ENCODE results near the gene SRC. TPM values are rescaled to one million over a fixed set of nuclear protein-coding genes. Genes with fewer than 3 reads are reported as not detected.

The SRC gene
- total RNA-seq, 1 donor from 2014 or later: 64.0 TPM

DNA sequence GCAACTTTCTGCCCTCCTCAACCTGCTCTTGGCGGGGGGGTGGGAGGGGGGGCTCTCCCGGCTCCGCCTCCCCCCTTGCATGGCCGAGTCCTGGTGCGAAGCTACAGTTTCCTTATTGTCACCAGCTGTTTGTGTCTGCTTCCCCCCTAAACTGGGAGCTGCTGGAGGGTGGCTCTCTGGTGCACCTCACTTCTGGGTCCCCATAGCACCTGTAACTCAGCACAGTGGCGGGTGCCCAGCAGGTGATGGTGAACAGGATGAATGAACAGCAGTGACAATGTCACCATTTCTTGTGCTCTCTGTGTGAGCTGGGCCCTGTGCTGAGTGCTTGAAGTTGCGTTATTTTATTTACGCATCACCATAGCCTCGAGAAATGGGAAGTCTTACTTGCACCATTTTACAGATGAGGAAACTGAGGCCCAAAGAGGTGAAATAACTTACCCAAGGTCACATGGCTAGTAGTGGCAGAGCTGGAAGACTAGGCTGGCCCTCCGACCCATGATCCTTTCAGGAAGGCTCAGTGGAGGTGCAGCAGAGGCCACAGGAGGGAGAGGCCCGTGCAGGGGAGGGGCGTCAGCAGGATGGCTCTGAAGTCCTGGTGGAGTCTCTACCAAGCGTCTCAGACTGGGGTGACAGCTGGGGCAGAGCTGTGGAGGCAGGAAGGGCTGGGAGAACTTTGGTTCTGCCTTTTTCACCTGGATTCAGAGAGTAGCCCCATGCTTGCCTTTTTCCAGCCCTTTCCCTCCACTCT, 41.8 kb downstream of the SRC start:
- Histone ChIP-seq H3K36me3 (peaks cover 31% of the 10 kb centered on the region), H3K4me3 (no peak overlapping the region), H3K27me3 (no peaks in the 10 kb centered on the region), H3K9me3 (no peaks in the 10 kb centered on the region), H3K4me1 (no peaks in the 10 kb centered on the region), H3K27ac (no peak overlapping the region)
- TF ChIP-seq, protein P1, sequence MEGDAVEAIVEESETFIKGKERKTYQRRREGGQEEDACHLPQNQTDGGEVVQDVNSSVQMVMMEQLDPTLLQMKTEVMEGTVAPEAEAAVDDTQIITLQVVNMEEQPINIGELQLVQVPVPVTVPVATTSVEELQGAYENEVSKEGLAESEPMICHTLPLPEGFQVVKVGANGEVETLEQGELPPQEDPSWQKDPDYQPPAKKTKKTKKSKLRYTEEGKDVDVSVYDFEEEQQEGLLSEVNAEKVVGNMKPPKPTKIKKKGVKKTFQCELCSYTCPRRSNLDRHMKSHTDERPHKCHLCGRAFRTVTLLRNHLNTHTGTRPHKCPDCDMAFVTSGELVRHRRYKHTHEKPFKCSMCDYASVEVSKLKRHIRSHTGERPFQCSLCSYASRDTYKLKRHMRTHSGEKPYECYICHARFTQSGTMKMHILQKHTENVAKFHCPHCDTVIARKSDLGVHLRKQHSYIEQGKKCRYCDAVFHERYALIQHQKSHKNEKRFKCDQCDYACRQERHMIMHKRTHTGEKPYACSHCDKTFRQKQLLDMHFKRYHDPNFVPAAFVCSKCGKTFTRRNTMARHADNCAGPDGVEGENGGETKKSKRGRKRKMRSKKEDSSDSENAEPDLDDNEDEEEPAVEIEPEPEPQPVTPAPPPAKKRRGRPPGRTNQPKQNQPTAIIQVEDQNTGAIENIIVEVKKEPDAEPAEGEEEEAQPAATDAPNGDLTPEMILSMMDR (IDR thresholded peaks at IDR 0.05): no peak
- no peak for ATAC-seq
- DNase-seq: peak; percentile 25
- intact Hi-C loops (cut with DNase I): loop anchor here (10.0 kb wide), 1 partner anchor 113 kb away; no protein-coding TSS in a partner anchor

- H3K36me3 ChIP-seq: peaks cover 31% of the 10 kb centered on the region
- no peaks in the 10 kb centered on the region for H3K9me3 ChIP-seq
- H3K4me1 ChIP-seq: no peaks in the 10 kb centered on the region
- no peak overlapping the region for H3K4me3 ChIP-seq
- H3K27ac ChIP-seq: no peak overlapping the region
- intact Hi-C loops (cut with DNase I): loop anchor here (10.0 kb wide), 1 partner anchor 114 kb away; no protein-coding TSS in a partner anchor
- no peaks in the 10 kb centered on the region for H3K27me3 ChIP-seq
- ATAC-seq (no peak), DNase-seq (no peak)
- TF ChIP-seq, protein P1 (IDR thresholded peaks at IDR 0.05): no peak
Measured at GRCh38 chr20:37388831-37389230, 42.9 kb downstream of the SRC start.

DNA sequence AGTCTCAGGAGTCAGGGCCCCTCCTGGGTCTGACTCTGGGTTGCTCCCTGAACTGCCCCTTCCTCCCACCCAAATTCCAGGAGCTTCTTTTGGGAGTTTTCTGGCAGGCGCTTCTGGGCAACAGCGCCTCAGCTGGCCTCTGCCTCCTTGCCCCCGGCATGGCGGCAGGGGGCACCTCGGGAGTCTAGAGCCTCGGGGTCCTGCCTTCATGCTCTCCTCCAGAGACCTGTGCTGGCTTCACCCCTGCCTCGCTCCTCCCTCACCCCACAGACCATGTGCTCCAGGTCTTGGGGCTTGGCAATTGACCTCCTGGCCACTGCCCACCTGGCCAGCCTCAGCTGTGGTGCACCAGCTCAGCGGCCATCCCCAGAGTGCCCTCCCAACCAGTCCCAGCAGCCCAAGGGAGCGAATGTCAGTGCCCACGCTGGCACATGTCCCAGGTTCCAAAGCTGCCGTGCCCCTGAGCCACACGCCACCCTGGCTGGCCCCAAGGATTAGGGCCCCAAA, 43.4 kb downstream of the SRC start:
- intact Hi-C loops (cut with DNase I): loop anchor here (10.0 kb wide), 1 partner anchor 114 kb away; no protein-coding TSS in a partner anchor
- no peaks in the 10 kb centered on the region for H3K27me3 ChIP-seq
- H3K27ac ChIP-seq: no peak overlapping the region
- DNase-seq (peak; percentile 53), ATAC-seq (no peak)
- no peaks in the 10 kb centered on the region for H3K9me3 ChIP-seq
- TF ChIP-seq, protein P1 (IDR thresholded peaks at IDR 0.05): no peak
- H3K4me1 ChIP-seq: no peaks in the 10 kb centered on the region
- H3K4me3 ChIP-seq: no peak overlapping the region
- peaks cover 35% of the 10 kb centered on the region for H3K36me3 ChIP-seq

GRCh38 chr20:37389844-37390275, 43.9 kb downstream of the SRC start:
- no peaks in the 10 kb centered on the region for H3K4me1 ChIP-seq
- H3K9me3 ChIP-seq: no peaks in the 10 kb centered on the region
- ATAC-seq: no peak
- no peak overlapping the region for H3K27ac ChIP-seq
- no peaks in the 10 kb centered on the region for H3K27me3 ChIP-seq
- H3K36me3 ChIP-seq: peaks cover 40% of the 10 kb centered on the region
- peak; percentile 48 for DNase-seq
- H3K4me3 ChIP-seq: no peak overlapping the region
- TF ChIP-seq, protein P1 (IDR thresholded peaks at IDR 0.05): no peak
- intact Hi-C loops (cut with DNase I): loop anchor here (10.0 kb wide), 2 partner anchors 115 to 145 kb away; no protein-coding TSS in a partner anchor

DNA sequence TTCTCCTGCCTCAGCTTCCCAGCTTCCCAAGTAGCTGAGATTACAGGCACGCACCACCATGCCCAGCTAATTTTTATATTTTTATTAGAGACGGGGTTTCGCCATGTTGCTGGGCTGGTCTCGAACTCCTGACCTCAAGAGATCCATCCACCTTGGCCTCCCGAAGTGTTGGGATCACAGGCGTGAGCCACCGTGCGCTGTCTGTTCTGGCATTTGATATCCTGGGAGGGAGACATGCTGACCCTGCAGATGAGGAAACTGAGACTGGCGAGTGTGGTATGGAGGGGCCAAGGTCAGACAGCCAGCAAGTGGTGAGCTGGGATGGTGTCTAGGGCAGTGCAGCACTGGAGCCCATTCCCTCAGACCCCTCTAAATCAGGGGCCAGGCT, 44.6 kb downstream of the SRC start:
- ATAC-seq (no peak), DNase-seq (peak; percentile 34)
- intact Hi-C loops (cut with DNase I): loop anchor here (10.0 kb wide), 1 partner anchor 144 kb away; no protein-coding TSS in a partner anchor
- Histone ChIP-seq H3K9me3 (no peaks in the 10 kb centered on the region), H3K4me3 (no peak overlapping the region), H3K27me3 (no peaks in the 10 kb centered on the region), H3K4me1 (no peaks in the 10 kb centered on the region), H3K36me3 (peaks cover 36% of the 10 kb centered on the region), H3K27ac (no peak overlapping the region)
- TF ChIP-seq, protein P1 (IDR thresholded peaks at IDR 0.05): no peak

Measured in upper lobe of right lung (tissue), 1 donor.